Endothelial cell of umbilical vein (primary cell): ENCODE data around the gene LLGL2. TPM values are rescaled to one million over a fixed set of nuclear protein-coding genes. Genes with fewer than 3 reads are reported as not detected.

ENCODE experiments used
- BruUV-seq: library from RNA; stranded (reverse); fragments of 400-500 nt; replicated peaks from 2 replicates; lab custom pipeline; 2021; lab: Mats Ljungman, UMichigan
- CTCF ChIA-PET: fragments of 300-600, 350-600 bp; sonication (Branson Sonifier 250); formaldehyde crosslinking; loops from one replicate; lab custom pipeline; 2021; ENCODE audit warnings: antibody characterized with exemption, inconsistent platforms; lab: Charles Lee
- POLR2A ChIA-PET: fragments of 300-600, 350-600 bp; sonication (Branson Sonifier 250); formaldehyde crosslinking; loops from one replicate; lab custom pipeline; 2021; ENCODE audit warnings: antibody characterized with exemption, inconsistent platforms; lab: Charles Lee
- DNase-seq: peaks from one replicate; pipeline ENCODE4 v3.0.0-alpha.2; 2011; ENCODE audit warnings: low read depth, low spot score
- FAIRE-seq: peaks from 2 replicates; lab custom pipeline; 2011; peaks lifted over from hg19 to GRCh38; lab: Jason Lieb, UNC
- H2AFZ ChIP-seq: 2 replicates; pipeline ENCODE4 v1.6.0; 2012; ENCODE audit warnings: low read depth, low read length, control low read depth, inconsistent platforms
- H3K27ac ChIP-seq: 2 replicates; pipeline ENCODE4 v1.5.1; 2011; ENCODE audit warnings: low read depth, mild to moderate bottlenecking, control low read depth, low read length, moderate library complexity; ENCODE audit not compliant: insufficient read depth
- H3K27me3 ChIP-seq, 2 experiments: 2 replicates each; pipeline versions ENCODE4 v1.6.0 to v1.6.1; 2011; ENCODE audit warnings: low read length in 2 of 2, mixed read lengths in 1 of 2; ENCODE audit not compliant: control insufficient read depth in 2 of 2, insufficient read depth in 2 of 2
- H3K36me3 ChIP-seq, 2 experiments: 2 replicates in 1 of 2; 3 replicates in 1 of 2; pipeline ENCODE4 v1.5.1; 2011; ENCODE audit warnings: low read length in 2 of 2, mild to moderate bottlenecking in 1 of 2, moderate library complexity in 1 of 2; ENCODE audit not compliant: control insufficient read depth in 2 of 2, insufficient read depth in 2 of 2; ENCODE audit errors: extremely low read depth in 1 of 2
- H3K4me1 ChIP-seq: 3 replicates; pipeline ENCODE4 v1.5.1; 2011; ENCODE audit warnings: mild to moderate bottlenecking, low read length; ENCODE audit not compliant: control insufficient read depth, insufficient read depth; ENCODE audit errors: extremely low read depth
- H3K4me2 ChIP-seq: 2 replicates; pipeline ENCODE4 v1.6.1; 2011; ENCODE audit warnings: low read length, control low read depth, mixed read lengths; ENCODE audit not compliant: insufficient read depth
- H3K4me3 ChIP-seq, 3 experiments: fragments of 200-600 bp in 1 of 3; sonication (generic), shearing (Covaris generic) in 1 of 3; replicated peaks in 1 of 3; 2 replicates each; pipeline ENCODE4 v1.5.1; 2011 to 2016; ENCODE audit warnings: control low read depth in 3 of 3, low read length in 3 of 3, mild to moderate bottlenecking in 2 of 3, inconsistent platforms in 1 of 3, low read depth in 1 of 3, moderate library complexity in 1 of 3; ENCODE audit not compliant: insufficient read depth in 1 of 3
- H3K79me2 ChIP-seq: 2 replicates; pipeline ENCODE4 v1.6.0; 2012; ENCODE audit warnings: low read length, inconsistent platforms; ENCODE audit not compliant: control insufficient read depth, insufficient read depth
- H3K9ac ChIP-seq: replicated peaks from 2 replicates; pipeline ENCODE3; 2011; ENCODE audit warnings: low read length, control low read depth; ENCODE audit not compliant: insufficient read depth; ENCODE audit errors: extremely low read depth
- H3K9me1 ChIP-seq: replicated peaks from 3 replicates; pipeline ENCODE4 v1.6.0; 2011; ENCODE audit warnings: mild to moderate bottlenecking, low read length; ENCODE audit not compliant: control insufficient read depth, insufficient read depth; ENCODE audit errors: extremely low read depth
- H3K9me3 ChIP-seq: replicated peaks from 2 replicates; pipeline ENCODE4 v1.5.1; 2012; ENCODE audit warnings: low read length, inconsistent platforms; ENCODE audit not compliant: control insufficient read depth, insufficient read depth
- H4K20me1 ChIP-seq: replicated peaks from 2 replicates; pipeline ENCODE3; 2011; ENCODE audit warnings: mild to moderate bottlenecking, low read length; ENCODE audit not compliant: control insufficient read depth, insufficient read depth; ENCODE audit errors: extremely low read depth
- CTCF ChIP-seq, 2 donors: IDR thresholded peaks; 1 replicate in 1 of 2; 2 replicates in 1 of 2; pipeline ENCODE4 v1.5.1; 2011; ENCODE audit warnings: low read length in 2 of 2, mild to moderate bottlenecking in 2 of 2, moderate library complexity in 2 of 2, control low read depth in 1 of 2, inconsistent platforms in 1 of 2, low read depth in 1 of 2; ENCODE audit not compliant: insufficient read depth in 1 of 2; ENCODE audit errors: extremely low read depth in 1 of 2
- EZH2 ChIP-seq: IDR thresholded peaks from 2 replicates; pipeline ENCODE4 v1.6.1; 2012; ENCODE audit warnings: borderline replicate concordance, low read depth, mild to moderate bottlenecking, moderate library complexity, low read length, inconsistent platforms; ENCODE audit not compliant: severe bottlenecking
- FOS ChIP-seq: IDR thresholded peaks from 2 replicates; pipeline ENCODE4 v1.6.1; 2011; ENCODE audit warnings: mild to moderate bottlenecking, low read length, moderate library complexity, borderline replicate concordance; ENCODE audit not compliant: insufficient read depth
- GATA2 ChIP-seq: IDR thresholded peaks from 2 replicates; pipeline ENCODE4 v1.7.0; 2011; ENCODE audit warnings: low read depth, mild to moderate bottlenecking, moderate library complexity, mixed read lengths, low read length; ENCODE audit not compliant: insufficient read length, insufficient read depth
- JUN ChIP-seq: IDR thresholded peaks from 2 replicates; pipeline ENCODE4 v1.6.1; 2011; ENCODE audit warnings: borderline replicate concordance, low read depth; ENCODE audit not compliant: insufficient read length, insufficient read depth
- MAX ChIP-seq: IDR thresholded peaks from 2 replicates; pipeline ENCODE4 v1.6.1; 2011; ENCODE audit not compliant: insufficient read depth, insufficient read length
- MYC ChIP-seq: IDR thresholded peaks from one replicate; pipeline ENCODE4 v1.6.1; 2011; ENCODE audit warnings: mild to moderate bottlenecking, low read depth, low read length
- POLR2A ChIP-seq: IDR thresholded peaks from 2 replicates; pipeline ENCODE4 v1.6.1; 2012; ENCODE audit warnings: low read depth, mild to moderate bottlenecking, control low read depth, low read length
- POLR2AphosphoS5 ChIP-seq: IDR thresholded peaks from 2 replicates; pipeline ENCODE4 v1.6.1; 2012; ENCODE audit warnings: low read depth, mild to moderate bottlenecking, control low read depth, low read length, moderate library complexity; ENCODE audit not compliant: insufficient read depth
- dilution Hi-C: fragments of 300-500 bp; cut with MboI; formaldehyde crosslinking; loops from one replicate; pipeline ENCODE4 v1.15.0; 2019; ENCODE audit warnings: low sequenced_read_pairs; ENCODE audit not compliant: extremely low pct_ligation_motif_present
- intact Hi-C: fragments of 100-400 bp; cut with micrococcal nuclease; formaldehyde crosslinking; loops from one replicate; pipeline ENCODE4 v1.10.0; 2022
- polyA plus RNA-seq, 4 experiments: library from polyadenylated mRNA; depleted of rRNA in 3 of 4; stranded (reverse) in 3 of 4; unstranded in 1 of 4; fragments of >200 nt; gene quantifications; 2 replicates each; pipeline versions ENCODE4 v1.2.1 to v1.2.3, GENCODE V29; 2011 to 2012; ENCODE audit warnings: missing spikeins in 1 of 4
- total RNA-seq: library from RNA; stranded (reverse); gene quantifications from 2 replicates; pipeline ENCODE4 v1.2.3, GENCODE V29; 2021

LLGL2 gene
- total and polyA plus RNA-seq, 2 donors (not counting 3 experiments of a cell fraction or from before 2014, with no cell fraction given), result 5.3 to 5.4 TPM

GRCh38 chr17:75493476-75494129 lies 31.9 kb upstream of the LLGL2 start:
- no peak overlapping the region for H3K27ac ChIP-seq
- no peaks in the 10 kb centered on the region for H3K9me3 ChIP-seq
- TF ChIP-seq GATA2 (no peak), POLR2AphosphoS5 (no peak), MYC (no peak), JUN (no peak), FOS (no peak), POLR2A (no peak), CTCF (IDR thresholded peaks at IDR 0.05; ENCODE audit: extremely low read depth in 1 of 2, insufficient read depth in 1 of 2, low read depth in 1 of 2, low read length in 2 of 2) (no peak), MAX (no peak), EZH2 (no peak)
- BruUV-seq, result no TSS peak
- peaks cover 0 to 31% of the 10 kb centered on the region in 2 experiments for H3K36me3 ChIP-seq
- dilution Hi-C loops (no loop called here), intact Hi-C loops (no loop called here)
- FAIRE-seq (no peak), DNase-seq (no peak)
- ChIA-PET POLR2A (no interaction called here), CTCF (no interaction called here)
- peaks cover 3% of the 10 kb centered on the region for H3K4me1 ChIP-seq
- no peaks in the 10 kb centered on the region for H3K79me2 ChIP-seq
- no peaks in the 10 kb centered on the region for H4K20me1 ChIP-seq
- no peak overlapping the region for H3K4me3 ChIP-seq
- H3K9ac ChIP-seq, result no peak overlapping the region
- H3K4me2 ChIP-seq, result no peak overlapping the region
- no peaks in the 10 kb centered on the region for H3K27me3 ChIP-seq
- no peaks in the 10 kb centered on the region for H3K9me1 ChIP-seq
- no peak overlapping the region for H2AFZ ChIP-seq
